HG03469 (cell line): Measurements from ENCODE around the gene ZP2.
"Not testable (repeated sequence)": the region's sequence is repeated elsewhere in the genome, so short reads cannot be mapped to it uniquely, and the experiment has no call there.

Source experiments
- ATAC-seq: cut with Tn5 transposase; IDR thresholded peaks from one replicate; pipeline ENCODE4 v1.9.1; 2021; ENCODE audit warnings: mild to moderate bottlenecking, moderate library complexity, moderate number of reproducible peaks; ENCODE audit not compliant: unreplicated experiment

ZP2 gene

GRCh38 chr16:21218153-21218552, 6.8 kb upstream of the ZP2 start:
- no peak for ATAC-seq

GRCh38 chr16:21217121-21217520, 5.7 kb upstream of the ZP2 start:
- no peak for ATAC-seq

GRCh38 chr16:21214086-21214485, 2.7 kb upstream of the ZP2 start:
- no peak for ATAC-seq

GRCh38 chr16:21208446-21209230, 2.7 kb downstream of the ZP2 start:
- no peak for ATAC-seq

- no peak for ATAC-seq
These were observed 4.8 kb downstream of the ZP2 start for GRCh38 chr16:21206550-21206949.

GRCh38 chr16:21205303-21205702, 6.1 kb downstream of the ZP2 start:
- no peak for ATAC-seq

- no peak for ATAC-seq
These were observed 8.1 kb downstream of the ZP2 start for GRCh38 chr16:21203155-21203797.

GRCh38 chr16:21199607-21200218, 11.7 kb downstream of the ZP2 start:
- ATAC-seq: no peak

- ATAC-seq: no peak
These were observed 13.8 kb downstream of the ZP2 start for GRCh38 chr16:21197621-21198020.

GRCh38 chr16:21197112-21197511, 14.3 kb downstream of the ZP2 start:
- ATAC-seq: no peak

- ATAC-seq: not testable (repeated sequence)
These were observed 16.0 kb downstream of the ZP2 start for GRCh38 chr16:21195330-21195729.

GRCh38 chr16:21194771-21195301, 16.5 kb downstream of the ZP2 start:
- no peak for ATAC-seq

- no peak for ATAC-seq
These were observed 18.4 kb downstream of the ZP2 start for GRCh38 chr16:21192991-21193390.

GRCh38 chr16:21190599-21190998, 20.8 kb downstream of the ZP2 start:
- no peak for ATAC-seq

- ATAC-seq: no peak
These were observed 21.4 kb downstream of the ZP2 start for GRCh38 chr16:21190013-21190412.

- no peak for ATAC-seq
These were observed 22.1 kb downstream of the ZP2 start for GRCh38 chr16:21189311-21189710.

GRCh38 chr16:21186326-21186691, 25.1 kb downstream of the ZP2 start:
- no peak for ATAC-seq

- ATAC-seq: no peak
These were observed 25.6 kb downstream of the ZP2 start for GRCh38 chr16:21185659-21186325.

GRCh38 chr16:21184834-21185233, 26.5 kb downstream of the ZP2 start:
- no peak for ATAC-seq

GRCh38 chr16:21183995-21184394, 27.4 kb downstream of the ZP2 start:
- ATAC-seq: no peak

GRCh38 chr16:21179983-21180365, 31.4 kb downstream of the ZP2 start:
- ATAC-seq: no peak
